Ishikawa (cell line): ENCODE measurements around the gene MCU.

Source experiments
- CEBPB ChIP-seq: IDR thresholded peaks from 2 replicates; pipeline ENCODE4 v1.6.1; 2012
- CREB1 ChIP-seq: IDR thresholded peaks from 2 replicates; pipeline ENCODE4 v1.6.1; 2012; ENCODE audit warnings: low read depth
- EGR1 ChIP-seq: IDR thresholded peaks from 2 replicates; pipeline ENCODE4 v1.6.1; 2012
- EP300 ChIP-seq: IDR thresholded peaks from 2 replicates; pipeline ENCODE4 v1.6.1; 2012; ENCODE audit warnings: borderline replicate concordance
- FOXM1 ChIP-seq: IDR thresholded peaks from 2 replicates; pipeline ENCODE4 v1.6.1; 2012; ENCODE audit warnings: low read depth, borderline replicate concordance
- MAX ChIP-seq: IDR thresholded peaks from 2 replicates; pipeline ENCODE4 v1.6.1; 2012
- NFIC ChIP-seq: IDR thresholded peaks from 2 replicates; pipeline ENCODE4 v1.6.1; 2012
- RAD21 ChIP-seq: IDR thresholded peaks from 2 replicates; pipeline ENCODE4 v1.6.1; 2012; ENCODE audit warnings: low read depth
- REST ChIP-seq: IDR thresholded peaks from 2 replicates; pipeline ENCODE4 v1.6.1; 2012; ENCODE audit warnings: low read depth, mild to moderate bottlenecking
- TAF1 ChIP-seq: IDR thresholded peaks from 2 replicates; pipeline ENCODE4 v1.6.1; 2012; ENCODE audit warnings: low read depth, mild to moderate bottlenecking
- TCF12 ChIP-seq: IDR thresholded peaks from 2 replicates; pipeline ENCODE4 v1.6.1; 2012; ENCODE audit warnings: low read depth
- TEAD4 ChIP-seq: IDR thresholded peaks from 2 replicates; pipeline ENCODE4 v1.6.1; 2012
- USF1 ChIP-seq: IDR thresholded peaks from 2 replicates; pipeline ENCODE4 v1.6.1; 2012
- YY1 ChIP-seq: IDR thresholded peaks from 2 replicates; pipeline ENCODE4 v1.6.1; 2012; ENCODE audit warnings: low read depth
- ZBTB7A ChIP-seq: IDR thresholded peaks from 2 replicates; pipeline ENCODE4 v1.6.1; 2012; ENCODE audit warnings: low read depth

MCU gene

GRCh38 chr10:72913287-72913686, 221.3 kb downstream of the MCU start:
- TF ChIP-seq EP300 (no peak), NFIC (no peak), MAX (no peak), FOXM1 (no peak), TCF12 (no peak), USF1 (no peak)

- no peak for TF ChIP-seq ZBTB7A
- no peak for TF ChIP-seq EGR1
- TF ChIP-seq EP300: no peak
- TF ChIP-seq YY1: no peak
- no peak for TF ChIP-seq RAD21
Observed at GRCh38 chr10:72918352-72918751, 226.4 kb downstream of the MCU start.

GRCh38 chr10:72924351-72924750, 232.4 kb downstream of the MCU start:
- TF ChIP-seq EGR1: no peak
- TF ChIP-seq USF1: no peak
- TF ChIP-seq EP300: no peak
- TF ChIP-seq FOXM1: no peak
- TF ChIP-seq TAF1: no peak
- TF ChIP-seq ZBTB7A: no peak
- no peak for TF ChIP-seq YY1
- TF ChIP-seq MAX: no peak
- no peak for TF ChIP-seq REST
- no peak for TF ChIP-seq TEAD4
- no peak for TF ChIP-seq RAD21
- no peak for TF ChIP-seq NFIC
- no peak for TF ChIP-seq TCF12
- TF ChIP-seq CREB1: no peak
- TF ChIP-seq CEBPB: no peak

- no peak for TF ChIP-seq TEAD4
- no peak for TF ChIP-seq REST
- no peak for TF ChIP-seq ZBTB7A
- TF ChIP-seq EGR1: no peak
- TF ChIP-seq USF1: no peak
Observed at GRCh38 chr10:72925951-72926465, 234.1 kb downstream of the MCU start.

GRCh38 chr10:72927485-72927884, 235.5 kb downstream of the MCU start:
- no peak for TF ChIP-seq YY1
- TF ChIP-seq TAF1: no peak
- no peak for TF ChIP-seq FOXM1
- TF ChIP-seq USF1: no peak
- no peak for TF ChIP-seq CEBPB
- no peak for TF ChIP-seq REST
- no peak for TF ChIP-seq CREB1
- no peak for TF ChIP-seq ZBTB7A
- no peak for TF ChIP-seq NFIC
- no peak for TF ChIP-seq TEAD4
- no peak for TF ChIP-seq RAD21
- no peak for TF ChIP-seq MAX
- no peak for TF ChIP-seq EGR1
- no peak for TF ChIP-seq EP300
- TF ChIP-seq TCF12: no peak
